ENCODE measurements around the gene CYS1. TPM values are rescaled to one million over a fixed set of nuclear protein-coding genes. Genes with fewer than 3 reads are reported as not detected.

The CYS1 gene
- total and polyA plus RNA-seq, 9 donors = 6.5 to 16.8 (median 11.5) TPM

- 80% methylated on average over 1 of the region's 9 CpGs for WGBS (ENCODE audit: insufficient coverage)
- DNase-seq = no peak
- H3K27ac ChIP-seq (ENCODE audit: low read length) = no peak overlapping the region
These were observed 18.8 kb downstream of the CYS1 start for GRCh38 chr2:10061221-10061925.

GRCh38 chr2:10059552-10060335 lies 20.5 kb downstream of the CYS1 start:
- Histone ChIP-seq H3K27ac (ENCODE audit: low read length) (peak overlapping the region; percentile 74), H3K4me1 (ENCODE audit: control insufficient read depth, insufficient read depth, low read length) (peaks cover 60% of the 10 kb centered on the region), H3K4me3 (ENCODE audit: low read length) (no peak overlapping the region), H3K36me3 (ENCODE audit: control insufficient read depth, insufficient read depth, low read length) (peaks cover 6% of the 10 kb centered on the region), H3K27me3 (ENCODE audit: control insufficient read depth, insufficient read depth, low read length) (no peaks in the 10 kb centered on the region), H3K9me3 (replicated peaks; ENCODE audit: control insufficient read depth, low read depth, low read length) (no peaks in the 10 kb centered on the region)
- DNase-seq = no peak
- WGBS (ENCODE audit: insufficient coverage) = 70% methylated on average over 17 of the region's 20 CpGs

More at GRCh38 chr2:10061221-10061925, 18.8 kb downstream of the CYS1 start:
- Histone ChIP-seq H3K4me1 (ENCODE audit: control insufficient read depth, insufficient read depth, low read length) (peaks cover 50% of the 10 kb centered on the region), H3K36me3 (ENCODE audit: control insufficient read depth, insufficient read depth, low read length) (no peaks in the 10 kb centered on the region), H3K4me3 (ENCODE audit: low read length) (no peak overlapping the region), H3K9me3 (replicated peaks; ENCODE audit: control insufficient read depth, low read depth, low read length) (no peaks in the 10 kb centered on the region), H3K27me3 (ENCODE audit: control insufficient read depth, insufficient read depth, low read length) (no peaks in the 10 kb centered on the region)

- H3K4me1 ChIP-seq (ENCODE audit: control insufficient read depth, insufficient read depth, low read length) = peaks cover 60% of the 10 kb centered on the region
- peaks cover 9% of the 10 kb centered on the region for H3K36me3 ChIP-seq (ENCODE audit: control insufficient read depth, insufficient read depth, low read length)
- H3K4me3 ChIP-seq (ENCODE audit: low read length) = no peak overlapping the region
- no peaks in the 10 kb centered on the region for H3K9me3 ChIP-seq (replicated peaks; ENCODE audit: control insufficient read depth, low read depth, low read length)
- H3K27ac ChIP-seq (ENCODE audit: low read length) = no peak overlapping the region
- H3K27me3 ChIP-seq (ENCODE audit: control insufficient read depth, insufficient read depth, low read length) = no peaks in the 10 kb centered on the region
- DNase-seq = no peak
- 83% methylated on average over 9 of the region's 17 CpGs for WGBS (ENCODE audit: insufficient coverage)
These were observed 21.2 kb downstream of the CYS1 start for GRCh38 chr2:10059016-10059351.

DNA sequence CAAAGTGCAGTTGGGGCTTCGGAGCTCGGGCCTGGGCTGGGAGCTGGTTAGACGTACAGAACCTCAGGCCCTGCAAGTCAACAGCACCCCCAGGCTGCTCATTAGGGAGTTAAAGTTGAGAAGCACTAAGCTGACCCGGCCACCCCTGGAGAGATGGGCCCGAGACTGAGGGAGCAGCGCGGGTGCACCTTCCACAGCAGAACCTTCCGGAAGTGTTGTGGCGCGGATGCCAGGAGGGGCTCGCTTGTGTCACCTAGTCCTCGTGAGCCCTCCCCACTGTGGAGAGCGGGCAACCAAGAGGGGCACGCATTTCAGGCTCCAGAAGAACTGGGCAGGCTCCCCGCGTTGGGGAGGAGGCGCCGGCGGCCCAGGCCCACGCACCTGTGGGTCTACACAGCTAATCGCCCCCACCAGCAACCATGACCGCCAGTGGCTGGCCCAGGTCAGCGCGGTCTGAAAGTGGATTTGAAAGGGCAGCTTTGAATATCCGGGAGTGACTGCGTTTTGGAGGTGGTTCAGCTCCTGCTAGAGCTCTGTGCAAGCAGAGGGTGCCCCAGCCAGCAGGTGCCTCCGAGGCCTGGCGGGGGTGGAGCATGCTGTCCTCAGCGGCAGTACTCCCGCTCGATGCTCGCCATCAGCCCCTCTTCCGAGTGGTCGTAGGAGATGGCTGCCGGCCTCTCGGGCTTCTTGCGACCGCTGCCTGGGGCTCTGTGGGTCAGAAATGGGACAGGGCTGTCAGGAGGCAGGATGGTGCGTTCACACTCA lies 21.8 kb downstream of the CYS1 start:
- Histone ChIP-seq H3K27me3 (ENCODE audit: control insufficient read depth, insufficient read depth, low read length) (no peaks in the 10 kb centered on the region), H3K4me1 (ENCODE audit: control insufficient read depth, insufficient read depth, low read length) (peaks cover 60% of the 10 kb centered on the region), H3K27ac (ENCODE audit: low read length) (no peak overlapping the region), H3K4me3 (ENCODE audit: low read length) (no peak overlapping the region), H3K36me3 (ENCODE audit: control insufficient read depth, insufficient read depth, low read length) (peaks cover 11% of the 10 kb centered on the region), H3K9me3 (replicated peaks; ENCODE audit: control insufficient read depth, low read depth, low read length) (no peaks in the 10 kb centered on the region)
- 89% methylated on average over 38 of the region's 39 CpGs for WGBS (ENCODE audit: insufficient coverage)
- DNase-seq = no peak

GRCh38 chr2:10057231-10058107 lies 22.7 kb downstream of the CYS1 start:
- DNase-seq = peak; percentile 91
- WGBS (ENCODE audit: insufficient coverage) = 10% methylated on average over 22 of the region's 28 CpGs
- peak overlapping the region; percentile 67 for H3K27ac ChIP-seq (ENCODE audit: low read length)

DNA sequence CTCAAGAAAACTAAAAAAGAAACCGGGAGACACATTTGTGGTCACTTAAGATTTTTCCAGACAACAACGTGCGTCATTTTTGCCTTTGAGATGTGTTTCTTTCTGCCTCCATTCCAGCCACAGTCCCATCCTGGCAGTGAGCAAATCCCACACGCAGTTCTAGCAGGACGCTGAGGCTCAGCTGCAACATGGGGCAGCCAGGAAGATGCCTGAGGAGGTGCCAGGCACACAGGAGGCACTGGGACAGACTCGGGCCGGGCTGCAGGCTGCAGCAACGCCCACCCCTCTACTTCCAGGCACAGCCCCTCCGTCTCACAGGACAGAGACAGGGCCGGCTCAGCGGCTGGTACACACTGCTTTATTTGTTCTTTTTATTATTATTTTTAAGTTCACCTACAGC lies 23.8 kb downstream of the CYS1 start:
- Histone ChIP-seq H3K27me3 (ENCODE audit: control insufficient read depth, insufficient read depth, low read length) (no peaks in the 10 kb centered on the region), H3K4me1 (ENCODE audit: control insufficient read depth, insufficient read depth, low read length) (peaks cover 56% of the 10 kb centered on the region), H3K4me3 (ENCODE audit: low read length) (no peak overlapping the region), H3K36me3 (ENCODE audit: control insufficient read depth, insufficient read depth, low read length) (peaks cover 20% of the 10 kb centered on the region), H3K27ac (ENCODE audit: low read length) (no peak overlapping the region), H3K9me3 (replicated peaks; ENCODE audit: control insufficient read depth, low read depth, low read length) (no peaks in the 10 kb centered on the region)
- no peak for DNase-seq
- 88% methylated on average over 3 of the region's 11 CpGs for WGBS (ENCODE audit: insufficient coverage)

More at GRCh38 chr2:10057231-10058107, 22.7 kb downstream of the CYS1 start:
- peaks cover 15% of the 10 kb centered on the region for H3K36me3 ChIP-seq (ENCODE audit: control insufficient read depth, insufficient read depth, low read length)
- peaks cover 55% of the 10 kb centered on the region for H3K4me1 ChIP-seq (ENCODE audit: control insufficient read depth, insufficient read depth, low read length)
- peak overlapping the region; percentile 0 for H3K4me3 ChIP-seq (ENCODE audit: low read length)
- H3K9me3 ChIP-seq (replicated peaks; ENCODE audit: control insufficient read depth, low read depth, low read length) = no peaks in the 10 kb centered on the region
- no peaks in the 10 kb centered on the region for H3K27me3 ChIP-seq (ENCODE audit: control insufficient read depth, insufficient read depth, low read length)

DNA sequence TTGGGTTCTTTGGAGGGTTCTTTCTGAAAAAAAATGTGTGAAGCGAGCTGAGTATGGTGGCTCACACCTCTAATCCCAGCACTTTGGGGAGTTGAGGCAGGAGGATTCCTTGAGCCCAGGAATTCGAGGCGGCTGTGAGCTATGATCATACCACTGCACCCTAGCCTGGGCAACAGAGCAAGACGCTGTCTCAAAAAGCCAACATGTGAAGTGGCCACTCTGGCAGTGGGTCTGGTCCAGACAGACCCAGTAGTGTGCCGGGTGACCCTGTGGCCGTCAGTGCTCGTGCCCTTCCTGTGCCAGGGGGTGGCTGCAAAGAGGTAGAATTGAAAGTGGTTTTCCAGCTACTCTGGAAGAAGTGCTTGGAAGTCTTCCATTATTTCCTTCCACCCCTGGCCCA lies 25.2 kb downstream of the CYS1 start:
- Histone ChIP-seq H3K4me1 (ENCODE audit: control insufficient read depth, insufficient read depth, low read length) (peaks cover 42% of the 10 kb centered on the region), H3K9me3 (replicated peaks; ENCODE audit: control insufficient read depth, low read depth, low read length) (no peaks in the 10 kb centered on the region), H3K27me3 (ENCODE audit: control insufficient read depth, insufficient read depth, low read length) (no peaks in the 10 kb centered on the region), H3K36me3 (ENCODE audit: control insufficient read depth, insufficient read depth, low read length) (peaks cover 20% of the 10 kb centered on the region), H3K4me3 (ENCODE audit: low read length) (no peak overlapping the region), H3K27ac (ENCODE audit: low read length) (no peak overlapping the region)
- 81% methylated on average over 6 of the region's 7 CpGs for WGBS (ENCODE audit: insufficient coverage)
- DNase-seq = no peak

DNA sequence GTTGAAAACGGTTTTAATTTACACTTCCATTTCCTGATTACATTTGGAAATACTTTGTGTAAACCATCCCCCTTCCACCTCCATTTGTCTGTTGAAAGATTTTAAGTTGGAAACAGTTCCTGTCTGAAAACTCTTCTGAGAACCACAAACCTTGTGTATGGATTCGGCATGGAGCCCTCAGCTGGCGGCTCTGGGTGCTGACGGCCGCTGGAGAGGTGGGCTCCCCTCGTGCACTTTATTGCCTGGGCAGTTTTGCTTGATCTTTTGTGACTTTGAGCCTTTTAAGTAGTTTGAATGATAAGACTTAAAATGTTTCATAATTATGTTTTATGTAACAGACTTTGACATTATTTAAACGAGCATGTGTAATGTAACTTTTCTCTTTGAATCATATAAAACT lies 25.8 kb downstream of the CYS1 start:
- Histone ChIP-seq H3K9me3 (replicated peaks; ENCODE audit: control insufficient read depth, low read depth, low read length) (no peaks in the 10 kb centered on the region), H3K36me3 (ENCODE audit: control insufficient read depth, insufficient read depth, low read length) (peaks cover 21% of the 10 kb centered on the region), H3K4me3 (ENCODE audit: low read length) (no peak overlapping the region), H3K4me1 (ENCODE audit: control insufficient read depth, insufficient read depth, low read length) (peaks cover 36% of the 10 kb centered on the region), H3K27ac (ENCODE audit: low read length) (no peak overlapping the region), H3K27me3 (ENCODE audit: control insufficient read depth, insufficient read depth, low read length) (no peaks in the 10 kb centered on the region)
- no peak for DNase-seq
- WGBS (ENCODE audit: insufficient coverage) = 46% methylated on average over 4 of the region's 7 CpGs

GRCh38 chr2:10053351-10053750 lies 26.9 kb downstream of the CYS1 start:
- Histone ChIP-seq H3K9me3 (replicated peaks; ENCODE audit: control insufficient read depth, low read depth, low read length) (no peaks in the 10 kb centered on the region), H3K4me3 (ENCODE audit: low read length) (no peak overlapping the region), H3K27ac (ENCODE audit: low read length) (peak overlapping the region; percentile 2), H3K36me3 (ENCODE audit: control insufficient read depth, insufficient read depth, low read length) (peaks cover 29% of the 10 kb centered on the region), H3K27me3 (ENCODE audit: control insufficient read depth, insufficient read depth, low read length) (no peaks in the 10 kb centered on the region), H3K4me1 (ENCODE audit: control insufficient read depth, insufficient read depth, low read length) (peaks cover 31% of the 10 kb centered on the region)
- 50% methylated on average over 3 of the region's 4 CpGs for WGBS (ENCODE audit: insufficient coverage)
- peak; percentile 85 for DNase-seq
